NCI-H2196 treated with DMSO at 0.1 percent for 48 hours (cell line): ENCODE measurements around the gene PTPN18.
"Not testable (repeated sequence)": the region's sequence is repeated elsewhere in the genome, so short reads cannot be mapped to it uniquely, and the experiment has no call there.

Experiments used
- DNase-seq: peaks from one replicate; lab custom pipeline; 2025; ENCODE audit not compliant: unreplicated experiment; lab: John Stamatoyannopoulos, UW

The PTPN18 gene

DNA sequence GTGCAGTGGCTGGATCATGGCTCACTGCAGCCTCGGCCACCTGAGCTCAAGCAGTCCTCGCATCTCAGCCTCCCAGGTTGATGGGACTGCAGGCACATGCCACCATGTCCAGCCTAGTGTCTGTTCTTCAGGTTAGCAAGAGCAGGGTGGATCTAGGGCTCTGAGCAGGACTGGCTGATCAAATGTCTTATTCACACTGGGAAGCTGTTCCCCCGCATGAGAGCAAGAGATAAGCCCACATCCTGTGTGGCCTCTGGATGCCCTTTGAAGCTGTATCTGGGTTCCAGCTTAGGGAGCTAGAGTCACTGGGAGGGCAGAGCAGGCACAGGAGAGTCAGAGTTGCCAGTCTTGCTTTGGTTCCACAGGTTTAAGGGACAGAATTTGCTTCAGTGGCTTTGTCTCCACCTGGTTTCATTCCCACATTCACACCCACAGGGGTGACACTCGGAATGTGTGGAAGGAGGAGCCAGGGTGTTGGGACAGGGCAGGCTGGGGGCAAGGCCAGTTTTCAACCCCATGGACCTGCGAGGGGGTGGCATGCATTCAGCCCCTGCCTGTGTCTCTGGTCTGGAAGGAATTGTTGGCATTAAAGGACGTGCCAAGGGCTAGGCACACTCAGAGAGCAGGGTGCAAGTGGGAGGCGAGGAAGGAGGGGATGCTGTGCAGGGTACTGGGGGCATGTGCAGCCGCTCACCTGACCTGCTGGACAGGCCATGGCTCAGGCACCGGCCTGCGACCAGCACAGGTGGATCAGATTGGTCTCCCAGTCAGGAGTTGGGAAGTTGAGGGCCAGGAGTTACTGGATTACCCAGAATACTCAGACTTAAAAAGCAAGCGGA lies 24.5 kb downstream of the PTPN18 start:
- DNase-seq, result no peak

DNA sequence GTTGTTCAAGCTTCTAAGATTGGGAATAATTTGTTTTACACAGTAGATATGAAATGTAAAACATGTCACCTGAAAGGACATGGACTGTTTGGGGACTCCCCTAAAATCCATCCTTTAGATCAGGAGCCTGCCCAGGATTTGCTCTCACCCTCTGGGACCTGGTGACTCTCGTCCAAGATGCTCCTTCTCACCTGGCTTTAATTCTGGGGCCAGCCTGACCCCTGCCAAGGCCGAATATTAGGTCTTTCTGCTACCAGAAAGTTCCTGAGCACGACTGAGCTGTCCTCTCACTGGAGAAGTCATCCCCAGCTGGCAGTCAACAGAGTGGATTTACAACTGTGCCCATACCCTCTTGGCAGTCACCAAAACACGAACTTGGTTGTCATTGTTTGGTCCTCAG lies 25.3 kb downstream of the PTPN18 start:
- no peak for DNase-seq

DNA sequence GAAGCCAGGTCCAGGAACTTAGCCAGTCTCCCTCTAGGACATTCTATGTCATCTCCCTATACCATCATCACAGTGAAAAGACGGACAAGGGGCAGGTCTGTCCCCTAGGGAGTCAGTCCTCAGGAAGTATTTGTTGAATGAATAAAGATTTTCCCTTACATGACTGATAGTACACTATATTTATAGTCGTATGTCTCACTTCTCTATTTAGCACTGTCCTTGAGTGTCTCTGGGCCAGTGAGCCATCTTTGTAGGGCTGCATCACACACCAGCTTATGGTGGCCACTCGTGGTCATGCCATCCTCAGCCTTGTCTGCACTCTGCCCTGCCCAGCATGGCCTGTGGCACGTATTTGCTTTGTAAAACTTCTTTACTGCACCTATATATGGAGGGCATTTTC lies 25.8 kb downstream of the PTPN18 start:
- no peak for DNase-seq

DNA sequence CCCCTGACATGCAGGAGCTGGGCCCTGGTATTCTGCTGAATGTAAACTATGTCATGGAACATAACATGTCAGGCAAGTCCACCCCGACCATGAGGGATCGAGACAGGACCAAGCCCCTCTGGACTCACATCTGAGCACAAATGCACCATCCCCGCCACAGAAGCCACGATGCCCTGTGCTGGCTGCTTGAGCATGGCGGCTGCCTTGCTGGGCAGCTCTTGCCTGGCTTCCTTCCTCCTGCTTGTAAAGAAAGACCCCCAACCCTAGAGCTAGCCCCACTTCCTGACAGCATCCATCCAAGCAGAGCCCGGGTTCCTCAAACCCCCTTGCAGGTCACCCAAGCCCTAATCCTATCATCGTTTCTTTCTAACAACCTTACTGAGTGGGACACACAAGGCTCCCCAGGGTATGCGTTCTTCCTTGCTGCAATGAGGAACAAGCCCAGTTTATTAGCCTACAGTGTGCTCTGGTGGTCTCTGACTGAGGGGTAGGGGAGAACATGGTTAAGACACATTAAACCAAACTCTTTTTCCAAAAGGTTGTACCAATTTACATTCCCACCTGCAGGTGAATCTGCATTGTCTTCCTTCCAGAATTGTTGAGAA lies 26.6 kb downstream of the PTPN18 start:
- no peak for DNase-seq

DNA sequence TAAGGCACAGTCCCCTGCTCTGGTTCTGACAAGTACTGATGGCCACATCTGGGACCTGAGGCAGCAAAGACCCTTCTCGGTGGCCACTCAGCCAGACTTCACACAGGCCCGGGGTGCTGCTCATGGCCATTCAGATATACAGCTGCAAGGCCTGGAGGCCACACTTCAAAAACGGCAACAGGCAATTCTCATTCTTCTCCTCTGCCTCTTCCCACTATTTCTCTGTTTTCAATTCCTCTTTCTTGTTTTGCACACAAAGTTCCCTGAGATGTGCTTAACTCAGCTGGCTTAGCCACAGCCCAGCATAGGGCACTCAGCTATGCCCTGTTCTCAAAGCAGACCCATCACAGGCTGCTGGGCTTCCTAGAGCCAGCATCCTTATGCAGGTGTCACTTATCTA lies 29.9 kb downstream of the PTPN18 start:
- no peak for DNase-seq

DNA sequence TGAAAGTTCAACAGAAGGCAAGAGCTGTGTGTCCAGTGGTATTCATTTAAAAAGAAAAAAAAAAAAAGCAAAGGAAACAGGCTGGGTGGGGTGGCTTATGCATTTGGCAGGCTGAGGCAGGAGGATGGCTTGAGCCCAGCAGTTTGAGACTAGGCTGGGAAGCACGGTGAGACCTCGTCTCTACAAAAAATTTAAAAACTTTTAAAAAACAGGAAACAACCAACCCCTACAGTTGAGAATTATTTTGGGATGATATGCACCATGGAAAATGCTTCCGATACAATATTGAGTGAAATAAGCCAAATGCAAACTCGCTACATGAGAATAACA lies 31.2 kb downstream of the PTPN18 start:
- no peak for DNase-seq

DNA sequence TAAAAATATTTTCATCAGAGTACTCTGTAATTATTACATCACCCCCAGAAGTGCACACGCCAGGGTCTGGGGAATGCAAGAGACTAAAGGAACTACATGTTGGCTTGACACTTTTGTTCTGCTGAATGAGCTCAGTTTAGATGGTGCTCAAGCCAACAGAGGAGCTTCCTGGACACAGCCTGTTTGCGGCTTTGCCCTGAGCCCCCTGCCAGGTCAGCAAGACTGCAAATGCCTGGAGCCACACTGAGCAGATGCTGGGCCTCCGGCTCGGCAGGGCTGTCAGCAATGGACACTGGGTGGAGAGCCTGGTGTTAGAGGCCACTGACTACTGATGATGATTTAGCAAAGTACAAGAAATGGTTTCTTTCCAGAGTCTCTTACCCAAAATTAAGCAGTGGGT lies 31.9 kb downstream of the PTPN18 start:
- DNase-seq, result no peak

DNA sequence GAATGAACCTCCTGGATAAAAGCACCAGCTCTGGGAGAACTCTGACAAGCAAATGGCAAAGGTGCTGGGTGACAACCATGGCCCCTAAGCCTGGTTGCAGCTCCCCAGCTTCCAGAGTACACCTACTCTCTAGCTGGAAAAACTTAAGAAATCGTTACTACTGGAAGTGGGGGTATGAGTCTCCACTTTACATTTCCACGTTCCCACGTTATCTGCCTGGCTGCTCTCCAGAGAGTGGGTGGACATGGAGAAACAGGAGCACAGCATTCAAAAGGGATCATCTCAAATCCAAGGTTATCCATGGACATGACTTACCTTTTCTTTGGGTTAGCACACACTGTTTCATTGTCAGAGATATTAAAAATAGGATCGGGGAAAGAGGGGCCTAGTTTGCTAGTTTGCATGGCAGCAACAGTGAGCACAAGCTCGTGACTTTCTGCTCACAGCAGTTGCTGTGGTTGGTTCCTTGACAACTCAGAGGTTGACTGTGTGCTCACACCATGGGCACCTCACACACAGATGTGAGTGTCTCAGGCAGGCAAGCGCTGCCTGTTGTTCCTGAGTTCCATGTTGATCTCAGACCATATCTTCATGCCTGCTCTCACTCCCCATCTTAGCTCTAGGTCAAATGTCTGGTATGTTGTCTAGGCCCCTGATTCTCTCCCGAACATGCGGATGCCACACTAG lies 32.5 kb downstream of the PTPN18 start:
- no peak for DNase-seq

DNA sequence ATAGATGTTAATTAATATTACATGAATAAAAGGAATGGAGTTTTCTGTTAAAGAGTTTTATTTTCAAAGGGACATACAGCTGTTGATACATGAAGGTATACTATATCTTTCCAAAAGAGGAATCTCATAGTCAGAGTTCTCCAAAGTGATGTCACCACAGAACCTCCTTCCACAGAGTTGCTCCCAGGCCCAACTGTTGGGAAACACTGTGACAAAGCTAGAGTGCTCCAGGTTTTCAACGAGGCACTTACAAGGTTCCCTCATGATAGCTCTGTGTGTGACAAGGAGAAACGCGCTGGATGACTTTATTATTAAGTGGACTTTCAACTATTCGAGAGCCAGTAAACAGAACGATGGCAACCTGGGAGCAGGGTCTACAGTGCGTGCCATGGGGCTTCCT lies 33.5 kb downstream of the PTPN18 start:
- no peak for DNase-seq

DNA sequence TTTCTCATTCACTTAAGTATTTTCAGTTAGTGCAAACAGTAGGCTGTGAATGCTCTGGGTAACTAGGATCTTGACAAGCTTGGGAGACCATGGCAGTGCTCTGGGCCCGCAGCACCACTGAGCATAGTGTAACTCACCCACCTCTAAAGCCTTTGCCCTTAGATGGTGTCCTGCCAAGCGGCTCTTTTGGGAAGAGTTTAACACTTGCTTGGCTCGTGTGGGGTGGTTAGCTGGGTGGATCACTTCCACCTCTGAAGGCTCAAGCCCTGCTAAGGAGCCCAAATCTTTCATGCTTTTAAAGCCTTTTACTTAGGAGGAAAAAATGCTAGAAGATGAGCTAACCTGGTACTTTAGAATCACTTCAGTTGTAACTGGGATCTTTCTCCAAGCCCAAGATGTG lies 33.9 kb downstream of the PTPN18 start:
- DNase-seq, result no peak

DNA sequence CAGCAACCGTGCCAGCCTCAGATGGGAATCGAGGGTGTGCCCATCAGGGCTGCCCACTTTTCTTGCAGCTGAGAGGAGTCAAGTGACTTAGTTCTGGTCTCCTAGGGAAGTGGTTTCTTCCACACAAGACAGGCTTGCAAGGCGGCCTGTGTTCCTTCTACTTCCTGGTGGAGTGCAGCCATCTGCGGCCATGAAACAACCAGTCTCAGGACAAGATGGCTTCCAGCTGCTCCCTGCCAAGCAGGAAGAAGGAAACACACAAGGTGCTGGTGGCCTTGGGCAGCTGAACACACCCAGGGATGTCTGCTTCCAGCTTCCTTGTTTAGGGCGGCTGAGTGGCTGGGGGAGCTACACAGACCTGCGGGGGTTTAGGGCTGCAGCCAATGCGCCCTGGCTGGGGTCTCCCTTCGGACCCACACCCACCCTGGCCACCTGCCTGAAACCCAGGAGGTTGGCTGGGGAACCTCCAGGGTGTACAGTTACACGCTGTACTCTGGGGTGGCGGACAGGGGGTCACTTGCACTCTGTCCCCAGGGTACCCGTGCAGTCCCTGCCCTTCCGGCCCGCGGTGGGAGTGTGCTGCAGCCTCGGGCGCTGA lies 34.7 kb downstream of the PTPN18 start:
- no peak for DNase-seq

DNA sequence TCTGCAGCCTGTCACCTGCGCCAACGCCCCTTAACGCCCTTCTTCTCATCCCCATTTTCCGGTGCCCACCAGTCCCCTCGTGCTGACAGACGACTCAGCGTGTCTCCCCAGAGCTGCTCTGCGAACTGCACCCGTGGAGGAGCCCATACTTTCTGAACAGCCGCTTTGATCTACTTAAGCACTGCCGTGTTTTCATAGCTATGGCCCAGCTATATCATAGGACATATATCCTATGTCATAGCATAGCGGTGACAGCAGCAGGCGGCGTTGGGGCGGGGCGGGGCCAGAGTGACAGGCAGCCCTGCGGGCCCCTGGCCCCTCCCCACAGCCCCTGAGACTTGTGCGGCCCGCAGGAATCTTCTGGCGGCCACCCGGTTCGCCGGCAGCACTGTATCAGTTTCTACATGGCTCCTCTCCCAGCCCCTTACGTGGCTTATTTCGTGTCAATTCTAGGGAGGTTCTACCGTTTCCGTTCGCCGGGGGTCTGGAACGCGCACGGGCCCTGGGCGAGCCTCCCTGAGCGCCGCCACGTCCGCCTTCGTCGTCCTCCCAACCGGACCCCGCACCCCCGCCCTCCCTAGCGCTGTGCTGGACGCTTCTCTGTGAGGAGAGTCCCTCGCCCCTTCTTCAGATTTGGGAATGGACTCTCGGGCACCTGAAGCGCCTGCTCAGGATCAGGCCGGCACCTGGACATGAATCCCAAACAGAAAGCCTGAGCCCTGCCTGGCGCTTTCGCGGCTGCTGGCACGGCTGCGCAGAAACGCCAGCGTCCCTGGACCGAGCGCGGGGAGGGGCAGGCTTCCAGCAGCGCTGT lies 35.4 kb downstream of the PTPN18 start:
- peak; percentile 46 for DNase-seq

DNA sequence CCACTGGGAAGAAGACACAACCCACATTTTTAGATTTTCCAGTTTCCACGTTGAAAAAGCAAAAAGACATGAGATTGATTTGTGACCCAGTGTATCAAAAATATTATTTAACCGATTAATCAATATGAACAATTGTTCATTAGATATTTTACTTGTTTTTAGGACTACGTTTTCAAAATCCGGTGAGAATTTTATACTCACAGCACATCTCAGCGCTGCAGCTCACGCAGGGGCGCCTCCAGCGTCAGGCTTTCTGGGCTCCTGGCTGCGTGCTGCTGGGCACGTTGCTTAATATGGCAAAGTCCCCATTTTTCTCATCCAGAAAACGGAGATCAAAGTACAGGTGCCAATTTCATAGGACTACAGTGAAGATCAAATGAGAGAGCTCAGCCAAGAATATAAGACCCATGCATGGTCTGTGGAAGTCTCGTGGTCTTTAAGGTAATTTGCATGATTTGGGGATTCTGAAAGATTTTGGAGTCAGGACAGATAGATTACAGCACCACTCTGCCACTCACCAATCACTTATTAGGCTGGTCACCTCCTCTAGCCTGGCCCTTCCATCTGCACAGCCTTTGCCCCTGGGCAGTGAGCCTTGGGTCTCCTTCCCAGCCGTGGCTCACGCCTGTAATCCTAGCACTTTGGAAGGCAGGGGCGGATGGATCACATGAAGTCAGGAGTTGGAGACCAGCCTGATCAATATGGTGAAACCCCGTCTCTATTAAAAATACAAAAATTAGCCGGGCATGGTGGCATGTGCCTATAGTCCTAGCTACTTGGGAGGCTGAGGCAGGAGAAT lies 36.2 kb downstream of the PTPN18 start:
- DNase-seq, result no peak

DNA sequence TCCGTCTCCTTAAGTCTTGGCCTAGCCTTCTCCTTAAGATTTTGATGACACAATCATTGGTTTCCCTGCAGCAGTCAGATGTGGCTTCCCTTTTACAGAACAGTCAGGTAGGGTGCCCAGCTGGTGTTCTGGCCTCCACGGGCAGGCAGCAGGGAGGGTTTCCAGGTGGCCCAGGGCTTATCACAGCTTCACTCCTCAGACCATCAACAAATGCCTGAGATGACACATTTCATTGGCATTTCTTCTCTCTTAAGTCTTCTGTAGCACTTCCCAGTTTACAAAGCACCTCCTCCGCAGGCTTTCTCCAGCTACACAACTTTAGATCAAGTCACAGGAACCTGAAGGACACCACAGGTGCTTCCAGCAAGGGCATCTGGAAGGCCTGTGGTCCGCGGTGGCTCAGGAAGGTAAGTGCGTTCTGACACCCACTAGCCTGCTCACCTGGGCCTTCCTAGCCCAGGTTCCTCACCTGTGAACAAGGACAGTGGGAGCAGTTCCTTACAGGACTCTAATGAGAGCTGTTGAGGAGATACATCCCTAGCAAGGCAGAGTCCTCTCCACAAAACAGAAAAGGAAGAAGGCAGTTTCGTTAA lies 37.6 kb downstream of the PTPN18 start:
- DNase-seq, result no peak

DNA sequence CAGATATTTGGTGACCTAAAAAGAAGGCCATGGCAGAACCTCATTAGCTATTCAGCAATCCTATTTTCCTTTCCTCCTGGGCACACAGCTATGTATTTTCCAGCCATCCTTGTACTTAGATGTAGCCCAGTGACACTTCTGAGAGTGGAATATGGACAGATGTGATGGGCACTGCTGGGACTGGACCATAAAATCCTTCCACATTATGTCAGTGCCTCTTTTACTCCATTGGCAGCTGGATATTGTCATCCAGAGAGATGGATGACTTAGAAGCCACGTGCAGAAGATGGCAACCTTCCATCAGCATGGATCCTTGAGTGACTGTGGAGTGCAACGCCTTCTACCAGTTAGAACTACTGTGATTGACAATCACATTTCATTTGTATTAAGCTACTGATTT lies 50.4 kb downstream of the PTPN18 start:
- DNase-seq, result not testable (repeated sequence)

DNA sequence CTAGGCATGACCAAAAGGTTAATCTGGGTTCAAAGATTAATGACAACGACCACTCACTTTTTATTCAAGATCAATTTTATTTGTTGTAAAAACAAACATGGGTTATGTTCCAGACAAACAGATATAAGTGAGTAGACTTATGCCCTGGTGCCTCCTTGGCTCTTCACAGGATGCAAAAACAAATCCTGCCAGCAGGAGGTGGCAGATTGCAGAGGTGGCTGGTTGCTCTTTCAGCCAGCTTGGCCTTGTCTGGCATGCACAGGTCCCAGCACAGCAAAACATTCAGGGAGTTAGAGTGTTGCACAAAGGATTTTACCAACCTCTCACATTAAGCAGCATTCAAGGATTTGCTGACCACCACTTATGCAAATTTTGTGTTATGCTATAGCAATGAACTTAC lies 60.8 kb downstream of the PTPN18 start:
- not testable (repeated sequence) for DNase-seq

DNA sequence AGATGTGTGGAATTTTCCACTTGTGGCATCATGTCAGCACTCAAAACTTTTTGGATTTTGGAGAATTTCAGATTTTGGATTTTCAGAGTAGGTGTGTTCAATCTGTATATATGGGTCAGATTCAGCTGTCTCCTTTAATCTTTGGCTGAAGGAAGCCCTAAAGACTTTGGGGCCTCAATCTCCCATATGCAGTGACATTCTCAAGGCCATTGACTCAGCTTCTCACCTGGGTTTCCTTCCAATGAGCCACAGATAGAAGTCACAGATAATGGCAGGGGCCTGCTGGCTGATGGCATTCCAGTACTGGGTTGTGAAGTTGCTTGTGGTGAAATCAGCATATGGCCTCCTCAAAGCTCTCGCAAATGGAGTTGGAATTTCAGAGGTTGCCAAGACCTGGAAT lies 63.0 kb downstream of the PTPN18 start:
- not testable (repeated sequence) for DNase-seq
